H9 (cell line): ENCODE results near the gene SLC27A1. TPM values are rescaled to one million over a fixed set of nuclear protein-coding genes. Genes with fewer than 3 reads are reported as not detected.

Source experiments
- DNase-seq: peaks from one replicate; pipeline ENCODE4 v3.0.0-alpha.2; 2017
- H2AFZ ChIP-seq: one replicate; pipeline ENCODE4 v1.6.1; 2013; ENCODE audit warnings: mild to moderate bottlenecking, low read length, control low read depth, moderate library complexity
- H2AK5ac ChIP-seq: 2 replicates; pipeline ENCODE4 v1.6.1; 2013; ENCODE audit warnings: low read length, control low read depth, mixed read lengths; ENCODE audit not compliant: insufficient read length
- H2BK120ac ChIP-seq: one replicate; pipeline ENCODE4 v1.6.1; 2013; ENCODE audit warnings: low read depth, mild to moderate bottlenecking, low read length, control low read depth, inconsistent platforms; ENCODE audit not compliant: poor library complexity, severe bottlenecking
- H2BK12ac ChIP-seq: 2 replicates; pipeline ENCODE4 v1.6.1; 2013; ENCODE audit warnings: low read length, control low read depth, mixed read lengths, low read depth; ENCODE audit not compliant: insufficient read length
- H2BK15ac ChIP-seq: 2 replicates; pipeline ENCODE4 v1.6.1; 2013; ENCODE audit warnings: low read depth, low read length, control low read depth
- H2BK20ac ChIP-seq: one replicate; pipeline ENCODE4 v1.6.1; 2013; ENCODE audit warnings: low read depth, mild to moderate bottlenecking, low read length, control low read depth, inconsistent platforms; ENCODE audit not compliant: poor library complexity, severe bottlenecking
- H2BK5ac ChIP-seq: 2 replicates; pipeline ENCODE4 v1.6.1; 2013; ENCODE audit warnings: low read length, control low read depth, mixed read lengths; ENCODE audit not compliant: insufficient read length
- H3K14ac ChIP-seq: 2 replicates; pipeline ENCODE4 v1.6.1; 2013; ENCODE audit warnings: low read length, control low read depth; ENCODE audit not compliant: insufficient read depth
- H3K18ac ChIP-seq: 2 replicates; pipeline ENCODE4 v1.6.1; 2013; ENCODE audit warnings: low read depth, mild to moderate bottlenecking, mixed read lengths, low read length, control low read depth; ENCODE audit not compliant: insufficient read length
- H3K23ac ChIP-seq: 2 replicates; pipeline ENCODE4 v1.6.1; 2013; ENCODE audit warnings: low read length, control low read depth, mixed read lengths, low read depth; ENCODE audit not compliant: insufficient read length
- H3K23me2 ChIP-seq: 2 replicates; pipeline ENCODE4 v1.6.1; 2013; ENCODE audit warnings: low read depth, mild to moderate bottlenecking, mixed read lengths, low read length, control low read depth; ENCODE audit not compliant: insufficient read length, poor library complexity, severe bottlenecking
- H3K27ac ChIP-seq: 2 replicates; pipeline ENCODE4 v1.5.1; 2013; ENCODE audit warnings: low read length, control low read depth, mixed read lengths, low read depth; ENCODE audit not compliant: insufficient read length
- H3K27me3 ChIP-seq: 2 replicates; pipeline ENCODE4 v1.6.1; 2013; ENCODE audit warnings: low read length, control low read depth, inconsistent platforms; ENCODE audit not compliant: insufficient read depth
- H3K4ac ChIP-seq: 2 replicates; pipeline ENCODE4 v1.6.1; 2013; ENCODE audit warnings: low read depth, mild to moderate bottlenecking, control low read depth, inconsistent platforms, low read length, moderate library complexity
- H3K4me1 ChIP-seq: 2 replicates; pipeline ENCODE4 v1.6.1; 2013; ENCODE audit warnings: low read length, control low read depth, inconsistent platforms; ENCODE audit not compliant: insufficient read depth
- H3K4me2 ChIP-seq: 2 replicates; pipeline ENCODE4 v1.6.1; 2013; ENCODE audit warnings: low read length, control low read depth, mixed read lengths; ENCODE audit not compliant: insufficient read length, insufficient read depth
- H3K56ac ChIP-seq: 2 replicates; pipeline ENCODE4 v1.6.1; 2013; ENCODE audit warnings: low read depth, mild to moderate bottlenecking, mixed read lengths, low read length, control low read depth; ENCODE audit not compliant: insufficient read length
- H3K79me1 ChIP-seq: 2 replicates; pipeline ENCODE4 v1.6.1; 2013; ENCODE audit warnings: low read depth, mild to moderate bottlenecking, moderate library complexity, low read length, control low read depth, inconsistent platforms; ENCODE audit not compliant: insufficient read depth, poor library complexity, severe bottlenecking
- H3K79me2 ChIP-seq: 2 replicates; pipeline ENCODE4 v1.6.1; 2013; ENCODE audit warnings: low read length, control low read depth, inconsistent platforms; ENCODE audit not compliant: insufficient read depth
- H3K9ac ChIP-seq: 2 replicates; pipeline ENCODE4 v1.6.1; 2013; ENCODE audit warnings: low read length, control low read depth, mixed read lengths; ENCODE audit not compliant: insufficient read length; ENCODE audit errors: extremely low read depth
- H3K9me3 ChIP-seq: one replicate; pipeline ENCODE4 v1.6.1; 2013; ENCODE audit warnings: low read depth, low read length, inconsistent platforms; ENCODE audit not compliant: control insufficient read depth
- H3T11ph ChIP-seq: one replicate; pipeline ENCODE4 v1.6.1; 2013; ENCODE audit warnings: mild to moderate bottlenecking, low read length, control low read depth, inconsistent platforms
- H4K20me1 ChIP-seq: one replicate; pipeline ENCODE4 v1.6.1; 2013; ENCODE audit not compliant: control insufficient read depth, insufficient read length, insufficient read depth
- H4K5ac ChIP-seq: 2 replicates; pipeline ENCODE4 v1.6.1; 2013; ENCODE audit warnings: low read depth, mild to moderate bottlenecking, mixed read lengths, low read length, control low read depth; ENCODE audit not compliant: insufficient read length
- H4K8ac ChIP-seq: replicated peaks from 2 replicates; pipeline ENCODE4 v1.6.1; 2013; ENCODE audit warnings: low read length, control low read depth, mixed read lengths, low read depth; ENCODE audit not compliant: insufficient read length
- H4K91ac ChIP-seq: 2 replicates; pipeline ENCODE4 v1.6.1; 2013; ENCODE audit warnings: low read depth, mild to moderate bottlenecking, moderate library complexity, mixed read lengths, low read length, control low read depth; ENCODE audit not compliant: insufficient read length
- H3K27ac Mint-ChIP-seq, 3 experiments: 2 replicates in 2 of 3; 3 replicates in 1 of 3; pipeline ENCODE4 v1.8.0; 2020 to 2021; ENCODE audit warnings: mixed read lengths in 3 of 3, mild to moderate bottlenecking in 1 of 3, moderate library complexity in 1 of 3
- H3K27me3 Mint-ChIP-seq: 2 replicates; pipeline ENCODE4 v1.8.0; 2021; ENCODE audit warnings: low read depth, mild to moderate bottlenecking, moderate library complexity, mixed read lengths
- H3K36me3 Mint-ChIP-seq, 3 experiments: 2 replicates in 2 of 3; 3 replicates in 1 of 3; pipeline ENCODE4 v1.8.0; 2020 to 2021; ENCODE audit warnings: low read depth in 3 of 3, mixed read lengths in 3 of 3; ENCODE audit not compliant: insufficient read depth in 1 of 3
- H3K4me1 Mint-ChIP-seq, 2 experiments: 2 replicates each; pipeline ENCODE4 v1.8.0; 2020; ENCODE audit warnings: mixed read lengths in 2 of 2
- H3K4me3 Mint-ChIP-seq, 2 experiments: 2 replicates in 1 of 2; 3 replicates in 1 of 2; pipeline ENCODE4 v1.8.0; 2020 to 2021; ENCODE audit warnings: mild to moderate bottlenecking in 2 of 2, mixed read lengths in 2 of 2, moderate library complexity in 1 of 2
- H3K9me3 Mint-ChIP-seq, 2 experiments: 2 replicates in 1 of 2; 3 replicates in 1 of 2; pipeline ENCODE4 v1.8.0; 2020; ENCODE audit warnings: mild to moderate bottlenecking in 2 of 2, mixed read lengths in 2 of 2, moderate library complexity in 1 of 2
- CTCF ChIP-seq: fragments of 200-600 bp; sonication (generic); conservative IDR thresholded peaks from 3 replicates; pipeline ENCODE4 v1.8.0; 2021; ENCODE audit warnings: antibody characterized with exemption, mild to moderate bottlenecking
- WGBS: extraction: QIAGEN DNeasy Blood & Tissue Kit; methylation state at CpG from one replicate; pipeline ENCODE4 v1.1.7; 2013; ENCODE audit warnings: missing lambda C conversion rate, low lambda C conversion rate, mixed read lengths; ENCODE audit not compliant: insufficient read length; ENCODE audit errors: extremely low coverage; 5-methylcytosine and 5-hydroxymethylcytosine counted together
- total RNA-seq: library from RNA; stranded (reverse); gene quantifications from 2 replicates; pipeline ENCODE4 v1.2.1, GENCODE V29; 2021

Gene SLC27A1
- total RNA-seq, 1 experiment from 2014 or later: 6.4 TPM

GRCh38 chr19:17483605-17484002, 13.3 kb downstream of the SLC27A1 start:
- Histone ChIP-seq H3K23ac (no peak overlapping the region), H3K4me2 (no peak overlapping the region), H4K91ac (no peak overlapping the region), H4K8ac (no peak overlapping the region), H2BK5ac (no peak overlapping the region), H3K9me3 (no peaks in the 10 kb centered on the region), H3T11ph (no peak overlapping the region), H3K56ac (no peak overlapping the region), H3K18ac (no peak overlapping the region), H3K23me2 (peaks cover 6% of the 10 kb centered on the region), H2BK120ac (no peak overlapping the region), H4K20me1 (no peaks in the 10 kb centered on the region), H2BK20ac (no peak overlapping the region), H2BK12ac (no peak overlapping the region), H4K5ac (no peak overlapping the region), H3K79me1 (no peaks in the 10 kb centered on the region), H3K14ac (no peak overlapping the region; the same call in 1 of the 2 replicates), H3K27ac (no peak overlapping the region), H3K4me1 (peaks cover 4% of the 10 kb centered on the region; the same call in 1 of the 2 replicates), H3K9ac (no peak overlapping the region), H3K79me2 (no peaks in the 10 kb centered on the region), H2AFZ (no peak overlapping the region), H3K27me3 (no peaks in the 10 kb centered on the region), H2AK5ac (no peak overlapping the region), H2BK15ac (no peak overlapping the region), H3K4ac (no peak overlapping the region)
- DNase-seq: no peak
- Mint-ChIP-seq H3K4me1 (peaks cover 13 to 26% of the 10 kb centered on the region in 2 experiments), H3K36me3 (no peaks in the 10 kb centered on the region; a peak in 1 of 7 replicates), H3K27ac (no peak overlapping the region; a peak in 1 of 7 replicates), H3K27me3 (peaks cover 2% of the 10 kb centered on the region), H3K9me3 (peaks cover 0 to 2% of the 10 kb centered on the region in 2 experiments; a peak in 1 of 5 replicates), H3K4me3 (no peak overlapping the region; a peak in 1 of 5 replicates)
- TF ChIP-seq CTCF: no peak
- no CpG with 5 or more reads among the region's 10 CpGs for WGBS
